C4-2B (cell line): Measurements from ENCODE around the gene SLC25A33.

Experiments
- ZFX ChIP-seq: fragments of 450-650 bp; IDR thresholded peaks from 2 replicates; pipeline ENCODE4 v1.6.1; 2017
- TF ChIP-seq, protein P1 (sequence below): fragments of 450-650 bp; conservative IDR thresholded peaks from 2 replicates; pipeline ENCODE4 v1.5.1; 2017; ENCODE audit warnings: mild to moderate bottlenecking

- TF ChIP-seq, protein P1, sequence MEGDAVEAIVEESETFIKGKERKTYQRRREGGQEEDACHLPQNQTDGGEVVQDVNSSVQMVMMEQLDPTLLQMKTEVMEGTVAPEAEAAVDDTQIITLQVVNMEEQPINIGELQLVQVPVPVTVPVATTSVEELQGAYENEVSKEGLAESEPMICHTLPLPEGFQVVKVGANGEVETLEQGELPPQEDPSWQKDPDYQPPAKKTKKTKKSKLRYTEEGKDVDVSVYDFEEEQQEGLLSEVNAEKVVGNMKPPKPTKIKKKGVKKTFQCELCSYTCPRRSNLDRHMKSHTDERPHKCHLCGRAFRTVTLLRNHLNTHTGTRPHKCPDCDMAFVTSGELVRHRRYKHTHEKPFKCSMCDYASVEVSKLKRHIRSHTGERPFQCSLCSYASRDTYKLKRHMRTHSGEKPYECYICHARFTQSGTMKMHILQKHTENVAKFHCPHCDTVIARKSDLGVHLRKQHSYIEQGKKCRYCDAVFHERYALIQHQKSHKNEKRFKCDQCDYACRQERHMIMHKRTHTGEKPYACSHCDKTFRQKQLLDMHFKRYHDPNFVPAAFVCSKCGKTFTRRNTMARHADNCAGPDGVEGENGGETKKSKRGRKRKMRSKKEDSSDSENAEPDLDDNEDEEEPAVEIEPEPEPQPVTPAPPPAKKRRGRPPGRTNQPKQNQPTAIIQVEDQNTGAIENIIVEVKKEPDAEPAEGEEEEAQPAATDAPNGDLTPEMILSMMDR = no peak
- no peak for TF ChIP-seq ZFX
Measured at GRCh38 chr1:9558271-9558945, 19.1 kb downstream of the SLC25A33 start.
